NT2/D1 (cell line): ENCODE results near the gene LCE1F.

Source experiments
- SUZ12 ChIP-seq: IDR thresholded peaks from 2 replicates; pipeline ENCODE4 v1.6.1; 2011; ENCODE audit not compliant: insufficient read length, insufficient read depth; ENCODE audit errors: extremely low read depth
- YY1 ChIP-seq: IDR thresholded peaks from 2 replicates; pipeline ENCODE4 v1.6.1; 2011; ENCODE audit not compliant: insufficient read length, insufficient read depth
- ZNF274 ChIP-seq: IDR thresholded peaks from 2 replicates; pipeline ENCODE4 v1.6.1; 2011; ENCODE audit warnings: mild to moderate bottlenecking, low read depth, low read length

- no peak for TF ChIP-seq SUZ12
- TF ChIP-seq YY1 = no peak
- TF ChIP-seq ZNF274 = no peak
Observed at GRCh38 chr1:152777510-152778137, 2.7 kb downstream of the LCE1F start.
